ENCODE data around the gene CCDC92.

Gene CCDC92

DNA sequence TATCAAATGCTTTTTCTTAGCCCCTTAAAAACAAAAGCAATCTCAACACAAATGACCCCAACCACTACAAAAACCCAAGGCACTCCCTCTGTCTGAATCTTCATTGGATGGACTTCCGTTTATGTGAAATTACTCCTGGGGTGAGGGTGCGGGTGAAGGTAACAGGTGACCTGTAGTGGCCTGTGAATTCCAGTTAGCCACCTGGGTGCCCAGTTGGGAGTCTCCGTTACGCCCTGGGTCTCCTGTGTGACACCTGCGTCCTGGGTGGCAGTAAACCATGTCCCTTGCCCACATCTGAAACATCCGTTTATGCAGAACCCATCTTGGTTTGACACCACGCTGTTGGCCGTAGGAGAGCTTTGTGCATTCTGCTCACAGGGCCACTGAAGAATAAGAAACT is 62.6 kb downstream of the CCDC92 start:
- H3K9me3 Mint-ChIP-seq, result no peaks in the 10 kb centered on the region
- peaks cover 10% of the 10 kb centered on the region for H3K4me1 Mint-ChIP-seq (ENCODE audit: low read depth)
- no peaks in the 10 kb centered on the region for H3K27me3 Mint-ChIP-seq
- no peaks in the 10 kb centered on the region for H3K36me3 Mint-ChIP-seq (ENCODE audit: low read depth)
- no peak overlapping the region for H3K27ac Mint-ChIP-seq
- H3K4me3 Mint-ChIP-seq, result no peak overlapping the region

DNA sequence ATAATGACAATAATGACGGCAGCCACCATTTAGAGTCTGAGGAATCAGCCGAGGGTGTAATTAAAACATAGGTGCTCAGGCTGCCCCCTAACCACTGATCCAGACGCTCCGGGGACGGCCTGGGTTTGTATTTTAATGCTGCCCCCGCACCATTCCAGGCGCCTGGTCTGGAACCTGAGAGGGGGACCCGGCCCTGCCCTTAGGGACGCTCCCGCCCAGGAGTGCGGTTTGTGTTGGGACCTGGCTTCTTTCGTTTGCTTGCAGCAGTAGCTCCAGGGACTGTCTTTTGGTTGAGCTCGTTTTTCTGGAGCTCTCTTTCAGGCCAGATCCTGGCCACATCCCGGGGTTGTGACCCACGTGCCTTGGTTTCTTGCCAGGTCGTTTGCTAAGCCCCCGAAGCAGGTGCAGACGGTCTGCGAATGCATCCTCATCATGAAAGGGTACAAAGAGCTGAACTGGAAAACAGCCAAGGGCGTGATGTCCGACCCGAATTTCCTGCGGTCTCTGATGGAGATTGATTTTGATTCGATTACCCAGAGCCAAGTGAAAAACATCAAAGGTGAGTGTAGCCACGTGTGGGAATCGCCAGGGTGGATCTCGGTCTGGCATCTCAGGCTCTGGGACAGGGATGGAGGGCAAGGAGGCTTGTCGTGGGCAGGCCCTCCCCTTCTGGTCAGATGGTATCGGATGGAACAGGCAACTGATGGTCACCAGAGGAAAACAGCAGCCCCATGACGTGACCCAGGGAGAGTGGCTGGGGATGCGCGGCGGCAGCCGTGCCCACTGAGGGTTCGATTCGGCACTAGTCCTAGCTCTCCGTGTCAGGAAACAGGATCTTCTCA is 63.5 kb downstream of the CCDC92 start:
- Mint-ChIP-seq H3K4me3 (no peak overlapping the region), H3K36me3 (ENCODE audit: low read depth) (no peaks in the 10 kb centered on the region), H3K9me3 (no peaks in the 10 kb centered on the region), H3K27me3 (no peaks in the 10 kb centered on the region), H3K27ac (no peak overlapping the region), H3K4me1 (ENCODE audit: low read depth) (peaks cover 10% of the 10 kb centered on the region)

DNA sequence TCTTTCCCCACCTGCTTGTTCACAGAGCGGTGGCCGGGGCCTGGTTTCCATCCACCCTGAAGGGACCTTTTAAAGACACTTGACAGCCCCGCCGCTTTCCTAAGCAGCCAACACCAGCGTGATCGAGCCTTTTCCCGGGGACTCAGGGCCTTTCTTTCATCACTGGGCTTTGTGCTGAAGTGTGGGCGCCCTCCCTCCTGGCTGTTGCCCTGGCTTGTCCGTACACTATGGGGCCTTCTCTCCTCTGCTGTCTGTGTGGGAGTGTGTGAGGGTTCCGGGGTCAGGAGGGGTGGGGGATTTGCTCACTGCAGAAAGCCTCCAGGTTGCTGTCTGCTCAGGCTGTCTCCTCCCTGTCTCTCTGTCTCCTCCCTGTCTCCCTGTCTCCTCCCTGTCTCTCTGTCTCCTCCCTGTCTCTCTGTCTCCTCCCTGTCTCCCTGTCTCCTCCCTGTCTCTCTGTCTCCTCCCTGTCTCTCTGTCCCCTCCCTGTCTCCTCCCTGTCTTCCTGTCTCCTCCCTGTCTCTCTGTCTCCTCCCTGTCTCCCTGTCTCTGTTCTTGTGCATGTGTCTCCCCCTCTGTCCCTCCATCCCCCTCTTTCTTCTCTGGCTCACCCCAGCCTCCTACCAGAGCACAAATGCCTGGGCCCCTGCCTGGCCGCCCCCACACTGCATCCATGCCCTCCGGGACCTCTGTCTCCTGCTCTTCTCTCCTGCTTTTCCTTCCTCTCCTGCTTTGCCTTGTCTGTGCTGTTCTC is 64.7 kb downstream of the CCDC92 start:
- Mint-ChIP-seq H3K36me3 (ENCODE audit: low read depth) (no peaks in the 10 kb centered on the region), H3K27ac (no peak overlapping the region), H3K4me1 (ENCODE audit: low read depth) (peaks cover 10% of the 10 kb centered on the region), H3K4me3 (no peak overlapping the region), H3K9me3 (no peaks in the 10 kb centered on the region), H3K27me3 (no peaks in the 10 kb centered on the region)

DNA sequence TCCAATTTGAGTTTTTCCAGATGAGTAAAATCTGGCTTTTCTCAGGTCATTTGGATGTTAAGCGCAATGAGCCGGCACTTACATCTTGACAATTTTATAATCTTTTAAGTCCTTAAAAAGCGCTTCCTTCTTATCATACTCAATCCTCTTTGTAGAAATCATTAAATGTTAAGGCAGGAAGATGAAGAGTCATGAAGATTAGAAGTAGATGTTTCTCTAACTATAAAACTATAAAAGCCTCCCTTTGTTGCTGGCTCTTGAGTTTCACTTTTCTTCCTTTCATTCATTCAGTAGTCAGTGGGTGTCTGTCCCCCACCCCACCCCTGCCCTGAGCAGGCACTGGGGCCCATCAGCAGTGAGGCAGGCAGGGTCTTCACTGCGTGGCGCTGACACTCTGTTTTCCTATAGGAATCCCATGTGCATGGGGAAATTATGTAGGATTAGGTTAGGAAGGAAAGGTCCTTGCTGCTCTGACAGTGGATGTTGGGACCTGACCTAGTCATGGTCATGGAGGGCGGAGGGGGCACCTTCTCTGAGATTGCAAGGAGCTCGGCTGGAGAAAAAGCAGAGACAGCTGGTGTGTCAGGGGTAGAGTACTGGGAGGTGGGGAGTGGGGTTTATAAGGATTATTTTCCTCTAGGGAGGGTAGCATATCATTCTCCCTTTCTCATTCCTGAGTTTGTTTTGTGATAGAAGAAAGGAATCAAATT is 65.8 kb downstream of the CCDC92 start:
- Mint-ChIP-seq H3K27me3 (no peaks in the 10 kb centered on the region), H3K4me1 (ENCODE audit: low read depth) (peaks cover 10% of the 10 kb centered on the region), H3K27ac (no peak overlapping the region), H3K36me3 (ENCODE audit: low read depth) (no peaks in the 10 kb centered on the region), H3K9me3 (no peaks in the 10 kb centered on the region), H3K4me3 (no peak overlapping the region)

DNA sequence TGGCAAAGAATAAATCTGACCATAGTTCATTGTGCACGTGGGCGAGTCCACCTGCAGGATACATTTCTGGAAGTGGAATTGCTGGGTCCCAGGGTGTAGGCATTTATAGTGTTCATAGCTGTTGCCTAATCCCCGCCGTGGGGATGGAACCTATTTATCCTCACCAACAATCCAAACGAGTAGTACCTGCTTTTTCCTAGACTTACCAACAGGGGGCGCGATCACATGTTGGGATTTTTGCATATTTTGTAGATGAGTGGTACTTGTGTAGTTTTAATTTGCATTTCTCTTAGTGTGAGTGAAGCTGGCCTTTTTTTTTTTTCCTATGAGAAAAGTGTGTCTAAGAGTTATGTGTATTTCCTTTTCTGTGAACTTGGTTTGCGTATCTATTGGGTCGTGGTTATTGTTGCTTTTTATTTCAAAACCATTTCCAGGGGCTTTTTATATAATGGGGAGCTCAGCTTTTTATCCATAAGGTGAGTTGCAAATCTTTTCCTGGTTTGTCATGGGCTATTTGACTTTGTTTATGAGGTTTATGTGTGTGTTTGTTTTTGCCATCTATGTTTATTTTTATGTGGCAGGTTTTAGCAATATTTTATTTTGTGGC is 67.2 kb downstream of the CCDC92 start:
- Mint-ChIP-seq H3K4me1 (ENCODE audit: low read depth) (peaks cover 9% of the 10 kb centered on the region), H3K36me3 (ENCODE audit: low read depth) (no peaks in the 10 kb centered on the region), H3K9me3 (no peaks in the 10 kb centered on the region), H3K4me3 (no peak overlapping the region), H3K27me3 (no peaks in the 10 kb centered on the region), H3K27ac (no peak overlapping the region)

DNA sequence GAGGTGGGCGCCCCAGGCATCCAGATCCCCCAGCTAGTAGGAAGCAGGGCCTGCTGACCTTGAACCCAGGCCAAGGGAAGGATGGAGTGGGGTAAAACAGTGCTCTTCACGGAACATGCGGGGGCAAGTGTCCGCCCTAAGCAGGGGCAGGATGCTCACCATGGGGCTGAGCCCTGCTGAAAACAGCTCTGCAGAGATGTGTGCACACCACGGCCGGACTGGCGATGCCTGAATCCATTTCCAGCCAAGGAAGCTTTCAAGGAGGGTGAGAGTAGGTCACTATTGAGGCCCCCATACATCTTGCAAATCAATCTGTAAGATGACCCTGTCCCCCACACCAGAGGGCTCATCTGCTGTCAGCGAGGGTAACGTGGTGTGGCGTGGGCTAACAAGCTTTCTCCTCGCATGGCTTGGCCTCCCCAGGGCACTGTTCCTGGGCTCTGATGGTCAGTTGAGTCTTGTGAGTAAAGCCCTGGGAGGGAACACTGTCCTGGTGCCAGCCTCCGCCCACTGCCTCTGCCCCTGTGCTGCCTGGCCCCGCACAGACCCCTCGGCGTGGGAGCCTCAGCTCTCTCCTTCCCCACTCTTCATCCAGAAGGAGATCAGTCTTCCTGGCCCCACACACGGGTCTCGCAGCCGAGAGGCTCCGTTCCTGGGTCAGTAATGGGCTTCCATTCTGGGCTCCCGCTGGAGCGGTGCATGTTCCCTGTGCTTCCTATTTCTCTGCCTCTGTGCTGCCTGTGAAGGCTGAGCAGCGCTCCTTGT is 69.1 kb downstream of the CCDC92 start:
- no peak overlapping the region for H3K27ac Mint-ChIP-seq
- H3K36me3 Mint-ChIP-seq (ENCODE audit: low read depth), result no peaks in the 10 kb centered on the region
- no peaks in the 10 kb centered on the region for H3K27me3 Mint-ChIP-seq
- H3K9me3 Mint-ChIP-seq, result no peaks in the 10 kb centered on the region
- H3K4me3 Mint-ChIP-seq, result no peak overlapping the region
- peaks cover 9% of the 10 kb centered on the region for H3K4me1 Mint-ChIP-seq (ENCODE audit: low read depth)

DNA sequence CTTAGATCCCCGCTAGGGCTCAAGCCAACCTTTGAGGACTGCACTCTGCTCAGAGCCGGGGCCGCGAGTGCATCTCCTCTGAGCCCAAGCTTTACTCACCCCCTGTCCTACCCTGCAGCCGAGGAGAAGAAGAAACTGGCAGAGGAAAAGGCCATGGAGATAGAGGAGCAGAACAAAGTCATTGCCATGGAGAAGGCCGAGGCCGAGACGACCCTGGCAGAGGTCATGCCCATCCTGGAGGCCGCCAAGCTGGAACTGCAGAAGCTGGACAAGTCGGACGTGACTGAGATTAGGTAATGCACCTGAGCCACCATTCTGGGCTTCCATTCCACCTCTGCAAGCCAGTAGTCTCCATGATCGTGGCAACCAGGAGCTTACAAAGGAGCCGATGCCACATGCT is 69.8 kb downstream of the CCDC92 start:
- Mint-ChIP-seq H3K27me3 (no peaks in the 10 kb centered on the region), H3K4me1 (ENCODE audit: low read depth) (peaks cover 9% of the 10 kb centered on the region), H3K27ac (no peak overlapping the region), H3K36me3 (ENCODE audit: low read depth) (no peaks in the 10 kb centered on the region), H3K4me3 (no peak overlapping the region), H3K9me3 (no peaks in the 10 kb centered on the region)

DNA sequence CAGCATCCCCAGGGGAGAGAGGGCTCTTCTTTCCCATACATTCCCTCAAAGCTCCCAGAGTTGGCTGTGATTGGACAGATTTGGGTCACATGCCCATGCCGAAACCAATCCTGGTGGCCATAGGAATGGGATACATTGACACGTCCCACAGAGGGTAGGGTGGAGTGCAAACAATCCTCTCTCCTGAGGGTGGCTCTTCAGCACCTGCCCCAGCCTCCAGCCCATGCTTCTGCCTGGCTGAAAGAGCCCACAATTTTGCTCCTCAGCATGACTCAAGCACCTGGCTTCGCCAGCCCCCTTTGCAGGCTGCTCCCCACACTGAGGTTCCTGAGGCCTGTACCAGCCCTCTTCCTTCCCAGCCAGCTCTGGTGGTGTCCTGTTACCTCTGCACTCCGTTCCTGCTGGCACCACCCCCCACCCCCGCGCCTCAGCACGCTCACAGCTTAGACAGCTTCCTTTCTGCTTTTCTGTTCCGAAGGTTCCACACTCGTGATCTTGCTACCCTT is 71.7 kb downstream of the CCDC92 start:
- no peaks in the 10 kb centered on the region for H3K36me3 Mint-ChIP-seq (ENCODE audit: low read depth)
- H3K27ac Mint-ChIP-seq, result no peak overlapping the region
- no peaks in the 10 kb centered on the region for H3K27me3 Mint-ChIP-seq
- H3K4me3 Mint-ChIP-seq, result no peak overlapping the region
- H3K4me1 Mint-ChIP-seq (ENCODE audit: low read depth), result peaks cover 9% of the 10 kb centered on the region
- H3K9me3 Mint-ChIP-seq, result no peaks in the 10 kb centered on the region

DNA sequence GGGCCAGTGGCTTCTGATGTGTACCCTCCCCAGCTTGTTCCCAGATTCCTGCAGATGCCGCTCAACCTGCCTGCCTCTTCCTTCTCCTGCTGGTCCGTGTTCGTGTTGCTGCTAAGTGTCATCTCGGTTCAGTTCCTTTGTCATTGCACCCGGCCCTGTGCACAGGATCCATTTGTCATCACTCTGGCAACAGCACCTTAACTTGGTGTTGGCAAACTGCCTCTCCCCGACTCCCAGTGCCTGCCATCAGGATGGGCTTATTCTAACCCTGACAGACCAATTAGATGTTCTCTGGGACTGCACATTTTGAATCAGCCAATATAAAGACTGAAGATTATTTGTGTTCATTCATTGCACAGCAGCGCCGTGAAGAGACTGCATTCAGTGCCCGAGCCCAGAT is 73.3 kb downstream of the CCDC92 start:
- Mint-ChIP-seq H3K27ac (no peak overlapping the region), H3K9me3 (no peaks in the 10 kb centered on the region), H3K4me1 (ENCODE audit: low read depth) (peaks cover 5% of the 10 kb centered on the region), H3K4me3 (no peak overlapping the region), H3K27me3 (no peaks in the 10 kb centered on the region), H3K36me3 (ENCODE audit: low read depth) (no peaks in the 10 kb centered on the region)

DNA sequence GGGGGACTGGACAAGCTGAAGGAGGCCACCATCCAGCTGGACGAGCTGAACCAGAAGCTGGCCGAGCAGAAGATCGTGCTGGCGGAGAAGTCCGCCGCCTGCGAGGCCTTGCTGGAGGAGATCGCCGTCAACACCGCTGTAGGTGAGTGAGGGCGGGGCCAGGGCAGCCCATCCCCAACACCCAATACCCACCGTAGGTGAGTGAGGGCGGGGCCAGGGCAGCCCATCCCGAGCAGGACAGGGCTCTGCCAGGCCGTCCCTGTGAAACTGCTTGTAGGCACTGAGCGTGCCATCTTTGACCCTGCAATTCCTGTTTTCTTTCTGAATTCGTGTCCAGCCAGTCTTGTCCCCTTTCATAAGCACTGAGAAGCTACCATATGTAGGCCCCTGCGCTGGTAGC is 74.0 kb downstream of the CCDC92 start:
- no peaks in the 10 kb centered on the region for H3K9me3 Mint-ChIP-seq
- H3K27me3 Mint-ChIP-seq, result no peaks in the 10 kb centered on the region
- H3K4me3 Mint-ChIP-seq, result no peak overlapping the region
- no peaks in the 10 kb centered on the region for H3K36me3 Mint-ChIP-seq (ENCODE audit: low read depth)
- H3K4me1 Mint-ChIP-seq (ENCODE audit: low read depth), result peaks cover 5% of the 10 kb centered on the region
- no peak overlapping the region for H3K27ac Mint-ChIP-seq

DNA sequence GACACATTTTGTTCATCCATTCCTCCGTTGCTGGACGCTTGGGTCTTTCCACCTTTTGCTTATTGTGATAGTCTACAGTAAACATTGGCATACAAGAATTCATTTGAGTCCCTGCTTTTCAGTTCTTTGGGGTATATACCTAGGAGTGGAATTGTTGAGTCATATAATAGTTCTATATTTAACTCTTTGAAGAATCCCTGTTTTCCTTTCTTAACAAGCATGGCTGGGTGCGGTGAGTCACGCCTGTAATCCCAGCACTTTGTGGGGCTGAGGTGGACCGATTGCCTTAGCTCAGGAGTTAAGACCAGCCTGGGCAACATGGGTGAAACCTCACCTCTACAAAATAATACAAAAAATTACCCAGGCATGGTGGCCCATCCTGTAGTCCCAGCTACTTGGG is 75.4 kb downstream of the CCDC92 start:
- no peak overlapping the region for H3K4me3 Mint-ChIP-seq
- H3K4me1 Mint-ChIP-seq (ENCODE audit: low read depth), result peaks cover 5% of the 10 kb centered on the region
- no peaks in the 10 kb centered on the region for H3K36me3 Mint-ChIP-seq (ENCODE audit: low read depth)
- H3K27ac Mint-ChIP-seq, result no peak overlapping the region
- H3K27me3 Mint-ChIP-seq, result no peaks in the 10 kb centered on the region
- H3K9me3 Mint-ChIP-seq, result no peaks in the 10 kb centered on the region

DNA sequence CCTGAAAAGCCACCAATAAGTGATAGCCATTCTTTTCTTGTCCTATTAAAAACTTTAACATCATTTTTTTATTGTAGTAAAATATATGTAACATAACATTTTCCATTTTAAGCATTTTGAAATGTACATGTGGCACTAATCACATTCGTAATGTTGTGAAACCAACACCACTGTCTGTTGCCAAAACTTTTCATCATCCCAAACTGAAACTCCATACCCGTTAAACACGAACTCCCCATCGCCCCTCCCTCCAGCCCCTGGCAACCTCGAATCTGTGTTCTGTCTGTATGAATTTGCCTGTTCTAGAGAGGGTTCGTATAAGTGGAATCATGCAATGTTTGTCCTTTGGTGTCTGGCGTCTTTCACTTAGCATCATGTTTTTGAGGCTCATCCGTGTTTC is 75.9 kb downstream of the CCDC92 start:
- no peak overlapping the region for H3K27ac Mint-ChIP-seq
- H3K27me3 Mint-ChIP-seq, result no peaks in the 10 kb centered on the region

DNA sequence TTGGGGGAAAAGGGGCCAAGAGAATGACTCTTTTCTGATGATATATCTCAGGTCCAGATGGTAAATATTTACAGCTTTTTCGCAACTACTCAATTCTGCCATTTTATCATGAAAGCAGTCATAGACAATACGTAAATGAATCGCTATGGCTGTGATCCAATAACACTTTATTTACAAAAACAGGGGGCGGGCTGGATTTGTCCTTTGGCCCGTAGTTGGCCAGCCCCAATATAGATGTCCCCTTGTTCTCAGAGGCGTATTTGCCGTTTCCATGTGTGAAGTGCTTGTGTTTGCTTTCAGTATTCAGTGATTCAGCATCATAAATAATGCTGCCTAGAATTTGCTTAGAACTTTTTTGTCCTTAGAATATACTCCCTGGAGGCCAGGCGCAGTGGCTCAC is 77.2 kb downstream of the CCDC92 start:
- Mint-ChIP-seq H3K4me3 (no peak overlapping the region), H3K9me3 (no peaks in the 10 kb centered on the region), H3K4me1 (ENCODE audit: low read depth) (no peaks in the 10 kb centered on the region), H3K27ac (no peak overlapping the region), H3K36me3 (ENCODE audit: low read depth) (no peaks in the 10 kb centered on the region), H3K27me3 (no peaks in the 10 kb centered on the region)

More for the DNA sequence above, 75.9 kb downstream of the CCDC92 start:
- Mint-ChIP-seq H3K9me3 (no peaks in the 10 kb centered on the region), H3K4me3 (no peak overlapping the region), H3K36me3 (ENCODE audit: low read depth) (no peaks in the 10 kb centered on the region), H3K4me1 (ENCODE audit: low read depth) (peaks cover 5% of the 10 kb centered on the region)

DNA sequence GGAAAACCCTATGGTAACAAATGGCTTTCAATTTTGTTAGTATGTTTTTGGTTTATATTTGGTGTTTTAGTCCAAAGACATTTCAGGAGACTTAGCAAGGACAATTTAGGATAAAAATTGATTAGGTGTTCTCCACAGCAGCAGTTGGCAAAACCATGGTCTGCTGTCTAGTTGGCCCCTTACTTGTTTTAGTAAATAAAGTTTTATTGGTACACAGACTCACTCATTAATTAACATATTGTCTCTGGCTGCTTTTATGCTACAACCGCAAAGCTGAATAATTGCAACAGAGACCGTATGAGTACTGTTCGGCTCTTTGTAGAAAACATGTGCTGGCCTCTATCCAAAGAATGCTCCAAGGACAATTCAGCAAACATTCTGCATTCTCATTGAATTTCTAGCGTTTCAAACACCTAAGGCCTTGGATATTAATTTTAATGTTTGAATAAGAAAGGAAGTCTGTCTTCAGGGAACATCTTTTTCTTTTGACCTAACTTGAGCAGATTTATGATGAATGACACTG is 77.7 kb downstream of the CCDC92 start:
- H3K27ac Mint-ChIP-seq, result no peak overlapping the region
- H3K4me1 Mint-ChIP-seq (ENCODE audit: low read depth), result no peaks in the 10 kb centered on the region
- no peaks in the 10 kb centered on the region for H3K9me3 Mint-ChIP-seq
- H3K27me3 Mint-ChIP-seq, result no peaks in the 10 kb centered on the region
- H3K36me3 Mint-ChIP-seq (ENCODE audit: low read depth), result no peaks in the 10 kb centered on the region
- no peak overlapping the region for H3K4me3 Mint-ChIP-seq

Measured in stimulated activated naive CD8-positive, alpha-beta T cell treated with anti-CD3 and anti-CD28 coated beads, Interleukin-15, Interleukin-2, amounts not matched to agents 100 ng/mL and 50 ng/mL, for 24 hours (primary cell).